DOHH2 (cell line): ENCODE results near the gene PPIAL4G.
"Not testable (repeated sequence)": the region's sequence is repeated elsewhere in the genome, so short reads cannot be mapped to it uniquely, and the experiment has no call there.

ENCODE experiments used
- H3F3A ChIP-seq: fragments of 200-600 bp; sonication (generic), shearing (Covaris generic); 2 replicates; pipeline ENCODE4 v1.6.0; 2016; ENCODE audit warnings: antibody characterized with exemption, mild to moderate bottlenecking; ENCODE audit not compliant: control insufficient read depth, insufficient read depth
- H3K27ac ChIP-seq: fragments of 200-600 bp; sonication (generic); 2 replicates; pipeline ENCODE4 v1.5.1; 2014; ENCODE audit warnings: low read depth, mild to moderate bottlenecking, low read length, moderate library complexity
- H3K27me3 ChIP-seq: fragments of 200-600 bp; sonication (generic); 2 replicates; pipeline ENCODE4 v1.6.1; 2014; ENCODE audit warnings: mild to moderate bottlenecking, low read length, mixed read lengths; ENCODE audit not compliant: control insufficient read depth
- H3K36me3 ChIP-seq: fragments of 200-600 bp; sonication (generic); 2 replicates; pipeline ENCODE4 v1.6.1; 2014; ENCODE audit warnings: mild to moderate bottlenecking, low read length, moderate library complexity, mixed read lengths; ENCODE audit not compliant: control insufficient read depth
- H3K4me1 ChIP-seq: fragments of 200-600 bp; sonication (generic); 2 replicates; pipeline ENCODE4 v1.6.1; 2014; ENCODE audit warnings: mild to moderate bottlenecking, low read length, mixed read lengths; ENCODE audit not compliant: control insufficient read depth
- H3K4me2 ChIP-seq: fragments of 200-600 bp; sonication (generic); 2 replicates; pipeline ENCODE4 v1.6.0; 2014; ENCODE audit warnings: mild to moderate bottlenecking, low read length, moderate library complexity
- H3K4me3 ChIP-seq: fragments of 200-600 bp; sonication (generic); 2 replicates; pipeline ENCODE4 v1.5.1; 2014; ENCODE audit warnings: mild to moderate bottlenecking, low read length, mixed read lengths
- H3K79me2 ChIP-seq: fragments of 200-600 bp; sonication (generic); 2 replicates; pipeline ENCODE4 v1.6.1; 2014; ENCODE audit warnings: mild to moderate bottlenecking, low read length, mixed read lengths; ENCODE audit not compliant: control insufficient read depth
- H3K9me2 ChIP-seq: fragments of 200-600 bp; sonication (generic); replicated peaks from 2 replicates; pipeline ENCODE4 v1.6.1; 2014; ENCODE audit warnings: mild to moderate bottlenecking, low read length, mixed read lengths; ENCODE audit not compliant: control insufficient read depth
- H3K9me3 ChIP-seq: fragments of 200-600 bp; sonication (generic); 2 replicates; pipeline ENCODE4 v1.6.1; 2014; ENCODE audit warnings: antibody characterized with exemption, low read length, mixed read lengths; ENCODE audit not compliant: control insufficient read depth, insufficient read depth
- H4K20me1 ChIP-seq: fragments of 200-600 bp; sonication (generic); 2 replicates; pipeline ENCODE4 v1.6.0; 2014; ENCODE audit warnings: low read depth, mild to moderate bottlenecking, antibody characterized with exemption, low read length, moderate library complexity; ENCODE audit not compliant: control insufficient read depth, insufficient read depth

Gene PPIAL4G

DNA sequence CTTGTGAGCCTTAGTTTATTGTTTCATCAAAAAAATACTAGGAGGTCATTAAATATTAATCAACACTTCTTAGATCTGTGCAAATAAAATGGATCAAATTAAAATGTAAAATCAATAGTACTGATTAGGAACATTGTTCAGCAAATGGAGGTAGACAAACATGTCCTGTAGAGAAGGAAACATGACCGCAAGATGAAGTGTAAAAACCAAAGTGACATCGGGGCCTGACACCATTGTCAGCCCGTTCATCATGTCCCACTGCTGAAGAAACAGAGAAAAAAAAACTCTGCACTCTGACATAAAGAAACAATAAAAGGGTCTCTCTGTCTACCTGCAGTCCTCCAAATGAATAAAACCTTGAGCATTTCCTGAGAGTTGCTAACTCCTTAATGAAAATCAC, 31.2 kb upstream of the PPIAL4G start:
- not testable (repeated sequence) for H3K79me2 ChIP-seq, H3K9me3 ChIP-seq, H3K4me1 ChIP-seq, H3K9me2 ChIP-seq, H3K27me3 ChIP-seq, H4K20me1 ChIP-seq, H3K27ac ChIP-seq, H3K4me2 ChIP-seq, H3K36me3 ChIP-seq, H3F3A ChIP-seq, H3K4me3 ChIP-seq

DNA sequence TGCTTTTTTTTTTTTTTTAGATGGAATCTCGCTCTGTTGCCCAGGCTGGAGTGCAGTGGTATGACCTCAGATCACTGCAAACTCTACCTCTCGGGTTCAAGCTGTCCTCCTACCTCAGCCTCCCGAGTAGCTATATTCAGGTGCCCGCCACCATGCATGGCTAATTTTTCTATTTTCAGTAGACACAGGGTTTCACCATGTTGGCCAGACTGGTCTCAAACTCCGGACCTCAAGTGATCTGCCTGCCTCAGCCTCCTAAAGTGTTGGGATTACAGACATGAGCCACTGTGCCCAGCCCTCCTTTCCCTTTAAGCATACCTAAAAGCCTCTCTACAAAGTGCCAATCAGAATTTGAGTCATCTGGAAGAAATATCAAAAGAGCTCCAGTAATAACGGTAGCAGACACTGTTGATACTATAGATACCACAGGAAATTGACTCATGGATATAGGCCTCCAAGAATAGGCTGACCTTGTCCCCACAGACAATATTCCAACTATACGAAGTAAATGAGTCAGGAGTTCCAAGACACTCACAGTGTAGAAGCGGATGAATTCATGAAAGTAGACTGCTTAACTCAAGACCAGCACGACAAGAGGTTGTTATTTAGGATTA, 29.6 kb upstream of the PPIAL4G start:
- H3K27me3 ChIP-seq, H3K4me2 ChIP-seq, H3K36me3 ChIP-seq, H3F3A ChIP-seq, H3K9me2 ChIP-seq, H3K4me3 ChIP-seq, H3K79me2 ChIP-seq, H3K27ac ChIP-seq, H3K4me1 ChIP-seq, H4K20me1 ChIP-seq, H3K9me3 ChIP-seq: not testable (repeated sequence)

DNA sequence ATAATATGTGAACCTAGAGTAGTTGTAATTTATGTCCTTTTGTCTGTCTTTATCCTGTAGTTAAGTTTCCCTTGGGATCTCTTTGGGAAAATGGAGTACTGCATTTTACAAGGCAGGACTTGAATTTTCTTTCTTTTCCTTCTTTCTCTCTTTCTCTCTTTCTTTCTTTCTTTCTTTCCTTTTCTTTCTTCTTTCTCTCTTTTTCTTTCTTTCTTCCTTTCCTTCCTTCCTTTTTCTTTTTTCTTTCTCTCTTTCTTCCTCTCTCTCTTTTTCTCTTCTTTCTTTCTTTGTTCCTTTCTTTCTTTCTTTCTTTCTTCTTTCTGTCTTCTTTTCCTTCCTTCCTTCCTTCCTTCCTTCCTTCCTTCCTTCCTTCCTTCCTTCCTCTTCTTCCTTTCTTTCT, 10.8 kb upstream of the PPIAL4G start:
- H4K20me1 ChIP-seq, H3K9me3 ChIP-seq, H3K4me3 ChIP-seq, H3K79me2 ChIP-seq, H3K4me1 ChIP-seq, H3K36me3 ChIP-seq, H3K27me3 ChIP-seq, H3K4me2 ChIP-seq, H3K9me2 ChIP-seq, H3K27ac ChIP-seq, H3F3A ChIP-seq: not testable (repeated sequence)

DNA sequence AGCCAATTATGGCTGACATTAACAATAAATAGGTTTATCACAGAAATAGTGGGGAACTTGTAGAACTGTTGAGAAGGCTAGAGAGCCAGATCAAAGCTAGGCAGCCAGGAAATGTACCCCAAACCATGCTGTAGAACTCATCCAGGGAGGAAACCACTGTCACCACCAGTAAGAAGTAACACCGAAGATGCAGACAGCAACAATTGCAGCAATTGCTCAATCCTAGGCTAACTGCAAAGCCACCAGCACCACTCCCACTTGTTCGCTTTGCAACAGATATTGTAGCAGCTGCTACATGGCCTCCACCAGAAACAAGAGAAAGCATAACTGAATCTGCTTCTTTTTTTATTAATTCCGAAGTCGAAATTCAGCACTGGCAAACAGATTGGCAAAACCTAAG, 2.0 kb downstream of the PPIAL4G start:
- not testable (repeated sequence) for H3K9me3 ChIP-seq, H3K4me1 ChIP-seq, H3F3A ChIP-seq, H3K36me3 ChIP-seq, H3K27ac ChIP-seq, H3K27me3 ChIP-seq, H3K9me2 ChIP-seq, H3K4me2 ChIP-seq, H3K4me3 ChIP-seq, H4K20me1 ChIP-seq, H3K79me2 ChIP-seq

DNA sequence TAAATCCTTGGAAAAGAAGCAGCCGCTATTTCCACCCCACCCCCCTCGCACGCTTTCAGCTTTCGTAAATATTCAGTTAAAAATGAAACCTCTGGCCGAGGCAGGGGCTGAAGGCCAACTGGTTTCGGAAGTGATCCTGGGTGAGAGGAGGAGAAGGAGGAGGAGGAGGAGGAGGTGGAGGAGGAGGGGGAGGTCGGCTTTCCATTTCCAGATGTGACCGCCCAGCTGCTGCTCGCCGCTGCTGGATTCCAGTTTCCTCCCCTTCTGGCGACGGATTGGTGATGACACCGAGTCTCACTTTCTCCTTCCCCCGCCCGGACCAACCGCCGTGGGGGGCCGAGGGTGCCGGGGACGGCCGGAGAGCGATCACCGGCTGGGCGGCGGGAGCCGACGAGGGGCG, 23.4 kb downstream of the PPIAL4G start:
- Histone ChIP-seq H3K27ac (peak overlapping the region; percentile 76), H3K4me3 (peak overlapping the region; percentile 75)
- H3K9me2 ChIP-seq, H3F3A ChIP-seq, H3K27me3 ChIP-seq, H4K20me1 ChIP-seq, H3K36me3 ChIP-seq, H3K79me2 ChIP-seq, H3K9me3 ChIP-seq, H3K4me2 ChIP-seq, H3K4me1 ChIP-seq: not testable (repeated sequence)

DNA sequence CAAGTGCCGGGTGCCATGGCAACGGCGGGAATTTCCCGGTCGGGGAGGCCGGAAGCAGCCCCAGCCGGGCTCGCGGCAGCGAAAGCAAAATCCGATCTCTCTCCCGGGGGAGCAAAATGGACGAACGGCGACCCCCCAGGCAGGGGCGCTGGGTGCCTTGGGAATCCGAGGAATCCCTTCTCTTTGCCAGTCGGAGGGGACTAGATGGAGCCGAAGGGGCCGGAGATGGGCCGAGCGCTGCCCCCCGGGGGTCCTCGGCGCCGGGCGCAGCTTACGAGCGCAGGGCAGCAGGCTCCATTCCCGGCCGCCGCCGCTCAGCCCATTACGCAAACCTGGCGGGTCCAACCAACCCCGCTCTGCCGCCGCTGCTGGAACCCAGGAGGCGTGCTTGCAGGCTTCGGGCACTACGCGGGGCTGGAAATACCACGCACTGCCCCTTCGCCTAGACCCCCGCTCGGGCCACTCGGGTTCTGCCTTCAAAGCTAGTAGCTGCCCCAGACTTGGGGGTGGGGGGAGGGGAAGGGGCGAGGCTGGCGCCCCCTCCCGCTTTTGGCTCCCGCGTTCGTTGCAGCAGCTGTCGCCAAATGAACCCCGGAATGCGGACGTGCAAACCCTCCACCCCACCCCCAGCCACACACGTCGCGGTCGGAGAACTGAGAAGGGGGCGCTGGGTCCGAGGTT, 24.1 kb downstream of the PPIAL4G start:
- Histone ChIP-seq H3K27ac (peak overlapping the region; percentile 76), H3K4me3 (peak overlapping the region; percentile 75)
- not testable (repeated sequence) for H3K79me2 ChIP-seq

DNA sequence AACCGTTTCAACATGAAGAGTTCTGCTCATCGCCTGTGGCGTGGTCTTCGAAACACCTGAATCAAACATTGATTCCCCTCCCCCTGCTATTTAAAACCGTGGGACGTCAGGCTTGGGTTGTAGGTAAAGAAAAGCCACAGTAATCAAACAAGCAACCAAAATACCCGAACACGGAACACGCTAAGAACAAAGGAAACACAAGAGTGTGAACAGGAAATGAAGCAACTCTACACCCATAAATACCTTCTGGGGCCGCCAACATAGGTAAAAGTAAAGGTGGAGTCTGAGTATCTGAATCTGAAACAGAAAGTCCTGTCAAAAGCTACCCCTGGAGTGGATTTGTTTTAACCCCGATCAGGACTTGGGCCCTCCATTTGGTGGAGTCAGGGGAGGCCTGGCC, 24.7 kb downstream of the PPIAL4G start:
- not testable (repeated sequence) for H4K20me1 ChIP-seq, H3F3A ChIP-seq, H3K9me2 ChIP-seq, H3K79me2 ChIP-seq, H3K27me3 ChIP-seq, H3K9me3 ChIP-seq, H3K4me1 ChIP-seq, H3K36me3 ChIP-seq
- Histone ChIP-seq H3K4me3 (peak overlapping the region; percentile 54), H3K27ac (peak overlapping the region; percentile 76), H3K4me2 (peak overlapping the region; percentile 30; the same call in 1 of the 2 replicates)

More for the DNA sequence above, 24.1 kb downstream of the PPIAL4G start:
- H3K4me2 ChIP-seq: peak overlapping the region; percentile 48
- H4K20me1 ChIP-seq, H3K27me3 ChIP-seq, H3F3A ChIP-seq, H3K9me2 ChIP-seq, H3K4me1 ChIP-seq, H3K36me3 ChIP-seq, H3K9me3 ChIP-seq: not testable (repeated sequence)

DNA sequence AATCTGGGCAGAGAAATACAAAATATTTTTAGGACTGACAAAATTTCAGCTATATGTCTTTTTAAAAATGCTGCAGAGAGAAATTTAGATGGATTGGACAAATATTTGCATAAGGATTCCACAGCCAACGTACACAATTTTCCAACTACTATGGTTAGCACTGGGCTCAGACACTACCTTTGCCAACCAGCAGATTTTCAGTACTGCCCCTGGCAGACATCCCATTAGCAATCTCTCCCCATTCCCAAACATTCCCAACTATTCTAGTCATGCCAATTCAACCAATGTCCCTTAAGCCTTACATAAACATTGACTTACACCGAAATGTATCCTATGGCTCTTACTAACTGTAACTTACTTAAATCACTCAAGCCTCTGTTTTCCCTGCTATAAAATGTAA, 30.3 kb downstream of the PPIAL4G start:
- not testable (repeated sequence) for H3K9me2 ChIP-seq, H3K27ac ChIP-seq, H3K36me3 ChIP-seq, H3K9me3 ChIP-seq, H3K79me2 ChIP-seq, H3K4me2 ChIP-seq, H3F3A ChIP-seq, H3K27me3 ChIP-seq, H3K4me3 ChIP-seq, H4K20me1 ChIP-seq, H3K4me1 ChIP-seq
